Ishikawa (cell line): Measurements from ENCODE around the gene C16orf78.

Experiments used
- CEBPB ChIP-seq: IDR thresholded peaks from 2 replicates; pipeline ENCODE4 v1.6.1; 2012
- CREB1 ChIP-seq: IDR thresholded peaks from 2 replicates; pipeline ENCODE4 v1.6.1; 2012; ENCODE audit warnings: low read depth
- EGR1 ChIP-seq: IDR thresholded peaks from 2 replicates; pipeline ENCODE4 v1.6.1; 2012
- YY1 ChIP-seq: IDR thresholded peaks from 2 replicates; pipeline ENCODE4 v1.6.1; 2012; ENCODE audit warnings: low read depth

DNA sequence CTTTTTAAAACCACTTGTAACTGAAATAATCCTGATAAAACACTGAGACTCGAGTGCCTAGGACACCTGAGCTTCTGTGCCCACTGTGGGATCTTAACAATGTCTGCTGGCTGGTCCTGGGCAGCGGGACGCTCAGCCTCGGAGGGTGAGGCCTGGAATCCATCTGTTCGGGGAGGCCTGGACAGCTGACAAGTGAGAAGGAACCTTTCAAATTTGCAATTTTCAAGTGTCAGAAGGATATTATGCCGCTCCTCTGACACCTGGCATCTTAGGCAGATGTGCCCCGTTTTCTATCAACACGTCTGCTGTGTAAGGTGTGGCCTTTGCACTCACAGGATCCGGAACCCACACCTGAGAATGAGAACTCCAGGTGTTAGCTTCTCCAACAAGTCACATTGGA, 33.1 kb upstream of the C16orf78 start:
- TF ChIP-seq YY1 (no peak), CEBPB (no peak), EGR1 (no peak), CREB1 (no peak)
